UCSD-AML1 (cell line): ENCODE results near the gene PPP4R2.
"Not testable (repeated sequence)": the region's sequence is repeated elsewhere in the genome, so short reads cannot be mapped to it uniquely, and the experiment has no call there.

Experiments used
- DNase-seq: peaks from one replicate; lab custom pipeline; 2025; ENCODE audit not compliant: unreplicated experiment; lab: John Stamatoyannopoulos, UW

PPP4R2 gene

DNA sequence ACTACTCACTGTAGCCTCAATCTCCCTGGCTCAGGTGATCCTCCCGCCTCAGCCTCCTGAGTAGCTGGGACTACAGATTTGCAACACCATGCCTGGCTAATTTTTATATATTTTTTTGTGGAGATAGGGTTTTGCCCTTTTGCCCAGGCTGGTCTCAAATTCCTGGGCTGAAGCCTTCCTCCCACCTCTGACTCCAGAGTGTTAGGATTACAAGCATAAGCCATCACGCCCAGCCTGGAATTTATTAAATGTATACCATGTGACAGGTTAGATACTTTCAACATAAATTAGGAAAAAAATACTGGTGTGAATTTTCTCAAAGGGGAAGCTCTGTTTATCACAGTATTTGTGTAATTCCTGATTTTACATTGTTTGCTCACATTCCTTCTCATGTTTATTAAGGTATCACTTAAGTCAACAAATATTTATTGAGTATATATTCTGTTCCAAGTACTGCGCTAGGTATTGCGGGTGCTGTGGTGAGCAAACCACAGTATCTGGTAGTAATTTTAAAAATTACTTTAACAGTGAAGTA lies 24.8 kb downstream of the PPP4R2 start:
- no peak for DNase-seq

DNA sequence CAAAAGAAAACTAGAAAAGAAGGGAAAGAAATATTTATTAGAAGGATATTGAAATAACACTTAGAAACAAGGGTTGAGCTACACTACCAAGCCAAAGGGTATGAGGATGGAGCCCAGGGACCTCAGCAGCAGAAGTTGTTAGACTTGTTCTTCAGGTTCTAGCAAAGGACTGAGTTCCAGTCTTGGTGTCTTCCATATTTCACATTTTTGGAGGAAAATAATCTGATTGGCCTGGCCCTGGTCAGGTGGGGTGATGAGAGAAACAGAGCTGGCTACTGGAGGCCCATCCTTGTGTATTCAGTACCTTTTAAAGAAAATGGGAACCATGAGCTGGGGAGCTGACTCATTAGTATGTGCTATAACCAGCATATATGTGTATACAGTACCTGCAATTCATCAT lies 28.2 kb downstream of the PPP4R2 start:
- DNase-seq: no peak

DNA sequence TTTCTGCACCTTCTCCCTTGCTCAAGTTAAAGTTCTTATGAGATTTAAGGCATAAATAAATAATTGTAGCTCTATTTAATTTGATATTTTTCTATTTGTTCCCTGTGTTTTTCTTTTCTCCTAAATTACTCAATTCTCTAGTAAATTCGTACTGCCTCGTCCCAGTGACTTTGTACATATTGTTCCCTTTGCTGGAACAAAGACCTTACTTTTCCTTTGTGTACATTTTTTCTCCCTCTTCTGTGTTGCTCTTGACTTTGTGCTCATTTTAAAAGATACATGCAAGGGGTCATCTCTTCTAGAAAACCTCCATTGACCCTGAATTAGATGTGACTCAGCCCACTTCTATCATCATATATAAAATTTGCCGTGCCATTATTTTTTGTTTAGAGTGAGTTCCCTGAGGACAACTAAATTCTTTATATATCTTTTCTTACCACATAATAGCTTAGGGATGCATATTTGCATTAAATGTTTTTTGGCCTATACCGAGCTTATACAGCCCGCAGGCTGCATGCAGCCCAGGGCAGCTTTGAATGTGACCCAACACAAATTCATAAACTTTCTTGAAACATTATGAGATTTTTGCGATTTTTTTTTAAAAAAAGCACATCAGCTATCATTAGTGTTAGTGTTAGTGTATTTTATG lies 29.6 kb downstream of the PPP4R2 start:
- DNase-seq: no peak

DNA sequence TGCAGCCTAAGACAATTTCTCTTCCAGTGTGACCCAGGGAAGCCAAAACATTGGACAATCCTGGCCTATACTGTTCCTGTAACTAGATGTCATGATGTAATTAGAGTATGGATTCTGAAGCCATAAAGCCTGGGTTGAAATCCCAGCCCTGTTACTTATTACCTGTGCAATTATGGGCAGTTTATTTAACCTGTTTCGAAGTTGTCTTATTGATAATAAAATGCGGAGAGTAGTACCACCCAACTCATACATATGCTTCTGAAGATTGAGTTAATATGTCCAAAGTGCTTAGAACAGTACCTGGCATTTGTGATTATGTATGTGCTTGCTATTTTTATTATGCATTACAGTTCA lies 30.1 kb downstream of the PPP4R2 start:
- DNase-seq: no peak

DNA sequence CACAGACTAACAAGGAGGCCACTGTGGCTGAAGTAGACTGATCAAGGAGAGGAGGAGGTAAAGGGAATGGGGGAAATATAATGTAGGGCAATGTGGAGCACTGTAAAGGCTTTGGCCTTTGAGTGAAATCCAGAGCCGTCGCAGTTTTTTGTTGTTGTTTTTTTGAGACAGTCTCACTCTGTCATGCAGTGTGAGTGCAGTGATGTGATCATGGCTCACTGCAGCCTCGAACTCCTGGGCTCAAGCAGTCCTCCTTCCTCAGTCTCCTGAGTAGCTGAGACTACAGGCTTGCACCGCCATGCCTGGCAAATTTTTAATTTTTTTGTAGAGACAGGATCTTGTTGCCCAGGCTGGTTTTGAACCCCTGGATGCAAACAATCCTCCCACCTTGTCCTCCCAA lies 32.2 kb downstream of the PPP4R2 start:
- DNase-seq: no peak

DNA sequence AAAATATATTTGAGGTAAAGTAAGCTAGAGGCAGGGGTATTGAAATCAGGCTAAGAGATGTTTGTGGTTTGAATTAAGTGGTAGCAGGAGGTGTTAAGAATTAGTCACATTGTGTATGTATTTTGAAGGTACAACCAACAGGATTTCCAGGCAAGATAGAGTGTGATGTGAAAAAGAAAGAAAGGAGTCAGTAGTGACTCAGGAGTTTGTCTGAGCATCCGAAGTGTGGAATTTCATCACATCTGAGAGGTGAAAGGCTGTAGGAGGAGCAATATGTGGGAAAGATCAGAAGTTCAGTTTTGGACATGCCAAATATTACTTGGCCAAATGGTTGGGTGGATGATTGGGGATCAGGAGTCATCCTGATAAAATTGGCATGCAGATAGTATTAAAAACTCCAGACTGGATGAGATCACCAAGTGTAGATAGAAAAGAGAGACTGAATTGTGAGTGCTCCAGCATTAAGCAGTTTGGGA lies 32.7 kb downstream of the PPP4R2 start:
- no peak for DNase-seq

DNA sequence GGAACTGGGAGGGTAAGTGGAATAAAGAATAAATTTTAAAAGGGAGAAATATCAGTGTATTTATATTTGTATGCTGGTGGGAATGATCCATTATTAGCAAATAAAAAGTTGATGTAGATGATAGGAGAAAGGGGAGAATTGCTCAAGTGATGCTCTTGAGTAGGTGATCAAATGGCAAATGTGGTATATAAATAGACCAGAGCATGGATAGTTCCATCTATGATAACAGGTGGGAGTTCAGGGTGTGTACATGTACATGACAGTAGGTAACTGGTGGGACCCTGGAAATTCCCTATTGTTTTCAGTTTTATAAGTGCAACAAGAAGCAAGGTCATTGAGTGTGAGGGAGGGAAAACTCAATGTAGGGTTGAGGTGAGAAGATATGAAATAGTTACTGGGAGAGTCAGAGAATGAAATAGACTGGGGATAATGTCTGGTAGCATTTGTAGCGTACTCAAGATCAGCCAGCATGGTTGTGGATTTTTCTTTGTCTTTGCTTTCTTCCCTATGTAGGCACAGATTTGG lies 33.5 kb downstream of the PPP4R2 start:
- DNase-seq: no peak

DNA sequence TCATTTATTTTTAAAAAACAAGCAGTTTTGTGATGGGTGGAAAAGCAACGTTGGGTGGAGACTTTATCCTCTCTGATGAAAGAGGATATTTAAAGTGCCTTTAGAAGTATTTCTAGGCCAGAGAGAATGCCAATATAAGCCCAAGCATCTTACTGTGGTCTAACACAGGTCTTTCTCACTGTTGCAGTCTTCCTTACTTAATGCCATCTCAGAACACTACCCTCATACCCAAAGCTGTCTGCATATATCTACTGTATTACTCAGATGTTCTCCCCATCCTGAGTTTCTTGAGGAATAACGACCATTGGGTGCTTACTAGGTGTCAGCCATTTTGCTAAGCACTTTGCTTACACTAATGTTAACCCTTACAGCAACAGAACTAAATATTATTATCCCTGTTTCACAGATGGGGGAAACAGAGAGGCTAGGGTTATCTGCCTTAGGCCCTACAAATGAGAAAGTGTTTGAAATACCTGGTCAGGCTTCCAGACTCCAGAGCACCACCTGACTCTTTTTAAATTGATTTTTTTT lies 35.0 kb downstream of the PPP4R2 start:
- no peak for DNase-seq

DNA sequence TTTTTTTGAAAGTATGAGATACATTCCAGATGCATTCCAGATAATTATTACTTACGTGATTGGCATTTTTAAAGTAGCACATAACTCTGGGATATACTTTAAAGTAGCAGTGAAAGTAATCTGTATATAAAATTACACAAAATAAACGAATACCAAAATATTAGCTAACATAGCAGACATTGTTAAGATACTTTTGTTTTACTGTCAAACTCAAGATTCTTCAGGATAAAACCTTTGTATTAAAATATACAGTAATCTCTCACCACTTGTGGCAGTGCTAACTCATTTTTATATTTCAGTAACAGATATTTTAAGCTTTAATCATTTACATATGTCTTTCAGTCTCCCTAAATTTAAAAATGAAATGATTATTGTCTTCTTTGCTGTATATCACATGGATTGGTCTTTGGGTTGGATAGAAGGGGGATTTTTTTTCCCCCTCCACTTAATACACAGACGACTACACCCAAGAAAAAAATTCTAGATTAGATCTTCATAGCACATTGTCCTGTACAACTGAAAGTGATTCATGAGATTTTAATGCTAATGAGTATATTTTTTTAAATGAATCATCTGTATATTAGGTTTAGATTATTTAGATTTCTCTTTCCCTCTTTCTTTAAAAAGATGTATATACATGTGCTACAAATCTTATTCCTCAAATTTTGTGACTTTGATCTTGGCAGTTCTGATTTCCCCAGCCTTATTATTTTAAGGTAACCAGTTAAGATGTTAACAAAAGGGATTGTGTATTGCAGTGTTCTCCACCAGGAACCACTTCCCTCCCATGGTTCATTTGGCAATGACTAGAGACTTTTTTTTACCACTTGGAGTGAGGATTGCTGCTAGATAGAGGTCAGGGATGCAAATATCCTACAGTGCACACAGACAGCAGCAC lies 40.3 kb downstream of the PPP4R2 start:
- no peak for DNase-seq

DNA sequence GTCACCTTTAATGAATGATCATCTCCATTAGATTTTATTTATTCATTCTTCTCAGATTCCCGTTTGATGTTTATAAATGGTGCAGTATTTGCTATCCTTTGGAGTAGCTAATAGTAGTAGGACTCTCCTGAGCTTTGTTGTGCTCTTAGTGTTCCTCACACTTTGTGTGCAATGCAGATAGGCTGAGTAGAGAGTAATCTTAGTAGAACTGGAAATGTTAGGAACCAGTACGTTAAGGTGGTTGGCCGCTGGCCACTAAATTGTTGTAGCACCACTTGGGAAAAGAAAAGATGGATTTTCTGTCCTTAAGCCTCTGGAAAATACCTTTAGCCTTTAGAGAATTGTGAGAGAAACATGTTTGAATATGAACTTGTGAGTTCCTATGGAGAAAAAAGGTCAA lies 44.9 kb downstream of the PPP4R2 start:
- DNase-seq: no peak

DNA sequence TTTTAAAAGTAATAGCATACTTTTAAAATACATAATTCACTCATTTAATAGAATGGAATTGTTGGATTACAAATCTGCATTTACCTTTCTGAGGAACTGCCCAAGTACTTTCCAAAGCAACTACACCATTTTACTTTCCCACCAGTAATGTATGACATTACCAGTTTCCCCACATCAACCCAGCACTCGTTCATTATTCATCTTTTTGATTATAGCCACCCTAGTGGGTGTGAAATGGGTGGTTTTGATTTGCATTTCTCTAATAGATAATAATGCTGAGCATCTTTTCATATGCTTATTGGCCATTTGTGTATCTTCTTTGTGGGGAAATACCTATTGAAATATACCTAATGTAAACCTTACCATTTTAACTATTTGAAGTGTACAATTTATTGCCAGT lies 46.8 kb downstream of the PPP4R2 start:
- no peak for DNase-seq

DNA sequence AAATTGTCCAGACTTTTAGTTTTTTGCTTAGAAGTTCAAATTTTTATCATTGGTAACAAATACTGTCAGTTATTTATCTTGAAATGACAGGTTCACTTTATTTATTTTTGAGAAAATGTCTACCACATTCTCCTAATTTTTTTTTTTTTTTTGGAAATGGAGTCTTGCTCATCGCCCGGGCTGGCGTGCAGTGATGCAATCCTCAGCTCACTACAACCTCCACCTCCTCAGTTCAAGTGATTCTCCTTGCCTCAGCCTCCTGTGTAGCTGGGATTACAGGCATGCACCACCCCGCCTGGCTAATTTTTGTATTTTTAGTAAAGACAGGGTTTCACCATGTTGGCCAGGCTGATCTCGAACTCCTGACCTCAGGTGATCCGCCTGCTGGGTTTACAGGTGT lies 48.8 kb downstream of the PPP4R2 start:
- no peak for DNase-seq

DNA sequence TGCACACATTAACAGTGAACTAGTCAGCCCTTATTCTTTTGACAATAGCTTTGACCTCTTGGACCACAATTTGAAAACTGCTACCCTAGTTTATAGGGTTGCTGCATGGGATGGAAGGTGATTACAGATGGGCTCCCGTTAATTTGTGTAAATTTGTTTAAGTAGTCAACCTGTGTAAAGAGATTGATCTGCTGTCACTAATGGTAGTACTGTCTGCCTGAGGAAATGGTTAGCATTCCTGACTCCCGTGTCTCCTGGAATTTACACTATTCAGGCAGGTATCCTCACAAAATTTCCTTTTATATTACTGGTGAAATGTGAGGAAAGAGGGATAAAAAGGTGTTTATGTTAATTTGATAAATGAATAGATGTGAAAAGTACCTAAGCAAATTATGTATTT lies 49.6 kb downstream of the PPP4R2 start:
- DNase-seq: no peak

DNA sequence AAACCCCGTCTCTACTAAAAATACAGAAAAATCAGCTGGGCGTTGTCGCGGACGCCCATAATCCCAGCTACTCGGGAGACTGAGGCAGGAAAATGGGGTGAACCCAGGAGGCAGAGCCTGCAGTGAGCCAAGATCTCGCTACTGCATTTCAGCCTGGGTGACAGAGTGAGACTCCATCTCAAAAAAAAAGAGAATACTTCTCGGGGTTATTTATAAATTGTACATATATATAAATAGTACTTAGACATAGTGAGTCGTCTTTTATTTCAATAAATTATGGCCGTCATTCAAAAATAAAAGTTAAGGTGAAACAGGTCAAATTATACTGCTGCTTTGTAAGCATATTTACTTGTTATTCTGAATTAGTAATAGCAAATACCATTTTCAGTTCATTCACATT lies 52.7 kb downstream of the PPP4R2 start:
- no peak for DNase-seq

DNA sequence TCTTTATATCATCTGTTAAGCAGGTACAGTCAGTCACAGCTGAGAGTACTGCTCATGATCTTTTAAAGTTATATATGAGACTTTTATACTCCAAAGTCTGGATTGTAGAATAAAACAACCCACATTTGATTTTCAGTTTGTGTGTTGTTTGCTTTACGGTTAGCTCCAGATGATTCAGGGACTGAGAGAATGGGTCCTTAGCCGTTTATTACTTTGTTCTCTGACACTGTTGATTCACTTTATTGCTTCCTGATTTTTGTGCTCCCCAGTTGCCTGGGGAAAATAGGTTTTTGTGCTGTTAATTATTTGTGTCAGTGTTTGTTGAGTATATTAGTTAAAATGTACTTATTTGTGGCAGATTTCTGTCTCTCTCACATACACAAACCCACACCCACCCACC lies 56.2 kb downstream of the PPP4R2 start:
- DNase-seq: no peak

DNA sequence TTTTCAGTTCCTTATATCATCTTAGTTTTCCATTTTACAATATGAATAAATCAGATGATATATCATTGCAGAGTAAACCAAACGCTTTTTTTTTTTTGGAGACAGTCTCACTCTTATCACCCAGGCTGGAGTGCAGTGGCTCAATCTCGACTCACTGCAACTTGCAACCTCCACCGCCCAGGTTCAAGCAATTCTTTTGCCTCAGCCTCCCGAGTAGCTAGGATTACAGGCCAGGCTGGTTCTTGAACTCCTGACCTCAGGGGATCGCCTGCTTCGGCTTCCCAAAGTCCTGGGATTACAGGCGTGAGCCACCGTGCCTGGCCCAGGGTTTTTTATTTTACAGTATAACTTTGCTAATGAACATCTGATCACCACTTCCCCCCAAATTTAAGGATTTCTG lies 59.0 kb downstream of the PPP4R2 start:
- no peak for DNase-seq

DNA sequence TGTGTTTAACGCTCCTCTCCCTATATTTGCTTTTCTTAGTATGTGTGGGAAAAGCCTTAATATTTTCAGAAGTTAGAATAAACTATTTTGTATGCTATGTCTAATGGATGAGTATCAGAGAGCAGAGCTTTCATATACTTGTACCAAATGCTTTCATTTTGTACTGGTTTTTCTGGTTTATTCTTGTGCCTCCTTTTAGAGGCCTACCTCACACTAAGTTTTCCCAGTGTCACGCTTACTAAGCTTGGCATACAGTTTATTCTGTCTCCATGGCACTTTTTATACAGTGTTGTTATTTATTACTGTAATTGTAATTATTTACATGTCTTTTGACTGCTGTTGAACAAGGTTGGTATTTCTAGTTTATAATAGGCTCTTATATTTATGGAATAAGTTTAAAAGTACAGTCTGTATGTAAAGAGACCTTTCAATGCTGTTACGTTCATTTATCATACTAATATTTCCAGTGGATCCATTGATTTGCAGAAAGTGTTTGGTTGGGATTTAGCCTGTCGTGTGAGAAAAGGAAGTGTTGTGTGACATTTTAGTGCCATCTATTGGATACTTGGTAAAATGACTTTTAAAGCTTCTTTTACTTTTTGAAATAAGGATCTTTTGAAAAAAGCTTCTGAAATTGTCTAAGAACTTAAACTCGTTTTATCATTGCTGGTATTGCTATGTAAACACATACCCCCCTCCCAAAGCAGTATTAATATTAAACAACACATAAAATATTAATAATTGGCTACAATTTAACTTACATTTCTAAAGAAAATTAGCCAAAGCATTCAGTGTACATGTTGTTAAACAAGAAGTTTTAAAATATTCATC lies 59.6 kb downstream of the PPP4R2 start:
- DNase-seq: no peak

DNA sequence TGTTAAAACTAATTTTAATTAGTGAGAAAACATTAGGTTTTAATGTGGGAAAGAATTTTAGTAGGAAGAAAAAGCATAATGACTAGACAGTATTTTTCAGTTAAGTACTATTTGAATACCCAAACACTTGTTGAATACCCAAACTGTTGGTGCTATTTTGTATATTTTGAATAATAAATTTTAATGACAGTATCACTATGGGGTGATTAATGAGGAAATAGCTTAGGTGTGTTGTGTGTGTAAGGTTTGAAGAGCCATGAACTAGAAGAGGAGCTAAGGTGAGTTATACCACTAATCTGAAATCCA lies 60.2 kb downstream of the PPP4R2 start:
- DNase-seq: no peak

DNA sequence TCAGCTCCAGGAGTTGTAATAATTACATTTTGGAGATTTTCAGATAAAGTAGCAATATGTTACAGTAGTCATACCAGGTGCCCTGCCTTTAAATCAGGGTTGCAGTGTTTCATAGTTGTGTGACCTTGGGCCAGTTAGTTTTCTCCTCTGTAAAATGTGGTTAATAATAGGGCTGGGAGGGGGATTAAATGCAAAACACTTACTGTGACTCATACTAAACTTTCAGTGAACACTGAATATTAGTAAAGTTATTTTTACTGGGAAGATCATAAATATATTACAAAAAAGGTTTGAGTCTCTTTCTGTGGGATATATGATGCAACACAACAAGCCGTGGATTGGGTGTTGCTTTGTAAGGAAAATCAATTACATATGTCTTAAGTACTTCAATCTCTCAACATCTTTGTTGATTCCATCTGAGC lies 63.7 kb downstream of the PPP4R2 start:
- no peak for DNase-seq

DNA sequence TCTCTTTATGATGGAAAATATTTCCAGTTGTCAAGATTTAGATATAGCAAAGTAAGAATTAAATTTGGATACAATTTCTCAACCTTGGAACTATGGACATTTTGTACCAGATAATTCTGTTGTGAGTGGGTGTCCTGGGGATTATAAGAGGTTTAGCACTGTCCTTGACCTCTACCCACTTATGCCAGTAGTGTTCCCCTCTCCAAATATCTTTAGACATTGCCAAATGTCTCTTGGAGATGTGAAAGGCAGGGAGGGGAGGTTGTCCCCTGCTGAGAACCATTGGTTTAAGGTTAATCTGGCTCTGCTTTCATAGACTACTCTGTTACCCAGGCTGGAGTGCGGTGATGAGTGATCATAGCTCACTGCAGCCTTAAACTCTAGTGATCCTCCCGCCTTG lies 64.8 kb downstream of the PPP4R2 start, which contains the start of gene EBLN2:
TSS of gene EBLN2 (plus strand) at position 244 of the 400 bp plus-strand sequence. CDS start 423 bp downstream, outside the sequence.
- no peak for DNase-seq

DNA sequence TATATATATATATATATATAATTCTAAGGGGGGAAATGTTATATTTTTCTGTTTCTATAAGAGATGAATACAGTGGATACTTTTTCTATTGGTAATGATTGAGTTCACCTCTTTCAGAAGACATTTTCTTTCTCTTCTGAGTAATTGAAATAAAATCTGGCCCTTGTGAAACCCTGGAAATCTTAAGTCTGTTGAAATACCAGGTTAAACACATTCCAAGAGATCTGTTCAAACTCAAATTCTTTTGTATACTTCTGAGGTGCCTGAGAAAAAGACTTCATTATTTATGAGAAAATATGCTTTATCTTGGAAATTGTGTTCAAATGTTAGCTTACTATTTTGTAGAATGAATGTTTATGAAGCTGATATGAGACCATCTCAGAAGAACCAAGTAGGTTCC lies 69.6 kb downstream of the PPP4R2 start:
- not testable (repeated sequence) for DNase-seq
